Measurements from ENCODE around the gene MRPL49. TPM values are rescaled to one million over a fixed set of nuclear protein-coding genes. Genes with fewer than 3 reads are reported as not detected.

Gene MRPL49
- total RNA-seq, 6 experiments from 2014 or later, result 53.2 to 59.7 (median 56.9) TPM

- Mint-ChIP-seq H3K27ac (no peak overlapping the region), H3K27me3 (ENCODE audit: insufficient read depth) (no peaks in the 10 kb centered on the region; the same call in 1 of the 2 replicates), H3K4me3 (no peak overlapping the region), H3K36me3 (ENCODE audit: low read depth) (peaks cover 19% of the 10 kb centered on the region), H3K9me3 (no peaks in the 10 kb centered on the region), H3K4me1 (ENCODE audit: low read depth) (peaks cover 23% of the 10 kb centered on the region)
- no peak for DNase-seq
- TF ChIP-seq CTCF (IDR thresholded peaks at IDR 0.05), result no peak
Observed at GRCh38 chr11:65128182-65129145, 6.3 kb downstream of the MRPL49 start.

GRCh38 chr11:65129649-65130441 lies 7.7 kb downstream of the MRPL49 start:
- Mint-ChIP-seq H3K36me3 (ENCODE audit: low read depth) (peaks cover 17% of the 10 kb centered on the region), H3K4me3 (no peak overlapping the region), H3K9me3 (no peaks in the 10 kb centered on the region), H3K27ac (no peak overlapping the region), H3K4me1 (ENCODE audit: low read depth) (peaks cover 14% of the 10 kb centered on the region), H3K27me3 (ENCODE audit: insufficient read depth) (0 out of 2 replicates have a peak, but pooled peaks cover 3% of the 10 kb centered on the region)
- DNase-seq, result no peak
- no peak for TF ChIP-seq CTCF (IDR thresholded peaks at IDR 0.05)

GRCh38 chr11:65130631-65131416 lies 8.7 kb downstream of the MRPL49 start:
- DNase-seq, result no peak
- Mint-ChIP-seq H3K27me3 (ENCODE audit: insufficient read depth) (0 out of 2 replicates have a peak, but pooled peaks cover 3% of the 10 kb centered on the region), H3K9me3 (no peaks in the 10 kb centered on the region), H3K36me3 (ENCODE audit: low read depth) (peaks cover 17% of the 10 kb centered on the region), H3K4me1 (ENCODE audit: low read depth) (peaks cover 20% of the 10 kb centered on the region), H3K4me3 (no peak overlapping the region), H3K27ac (no peak overlapping the region)
- no peak for TF ChIP-seq CTCF (IDR thresholded peaks at IDR 0.05)

GRCh38 chr11:65131417-65131776 lies 9.3 kb downstream of the MRPL49 start:
- H3K27ac Mint-ChIP-seq, result no peak overlapping the region
- H3K4me1 Mint-ChIP-seq (ENCODE audit: low read depth), result peaks cover 26% of the 10 kb centered on the region
- H3K36me3 Mint-ChIP-seq (ENCODE audit: low read depth), result peaks cover 17% of the 10 kb centered on the region
- no peak for DNase-seq
- H3K4me3 Mint-ChIP-seq, result no peak overlapping the region
- H3K9me3 Mint-ChIP-seq, result no peaks in the 10 kb centered on the region
- H3K27me3 Mint-ChIP-seq (ENCODE audit: insufficient read depth), result 0 out of 2 replicates have a peak, but pooled peaks cover 3% of the 10 kb centered on the region
- no peak for TF ChIP-seq CTCF (IDR thresholded peaks at IDR 0.05)

- Mint-ChIP-seq H3K27me3 (ENCODE audit: insufficient read depth) (0 out of 2 replicates have a peak, but pooled peaks cover 3% of the 10 kb centered on the region), H3K4me1 (ENCODE audit: low read depth) (peaks cover 26% of the 10 kb centered on the region), H3K36me3 (ENCODE audit: low read depth) (peaks cover 17% of the 10 kb centered on the region), H3K27ac (no peak overlapping the region), H3K9me3 (no peaks in the 10 kb centered on the region), H3K4me3 (no peak overlapping the region)
- no peak for DNase-seq
- no peak for TF ChIP-seq CTCF (IDR thresholded peaks at IDR 0.05)
Observed at GRCh38 chr11:65131895-65132237, 9.7 kb downstream of the MRPL49 start.

Data from HFFc6 (cell line).